GM19328 (cell line): ENCODE data around the gene ADGRL3.

Experiments used
- ATAC-seq: cut with Tn5 transposase; IDR thresholded peaks from one replicate; pipeline ENCODE4 v1.9.1; 2021; ENCODE audit warnings: mild to moderate bottlenecking, moderate library complexity; ENCODE audit not compliant: unreplicated experiment

Gene ADGRL3

GRCh38 chr4:61853041-61853440 is 652.9 kb downstream of the ADGRL3 start:
- ATAC-seq = no peak

DNA sequence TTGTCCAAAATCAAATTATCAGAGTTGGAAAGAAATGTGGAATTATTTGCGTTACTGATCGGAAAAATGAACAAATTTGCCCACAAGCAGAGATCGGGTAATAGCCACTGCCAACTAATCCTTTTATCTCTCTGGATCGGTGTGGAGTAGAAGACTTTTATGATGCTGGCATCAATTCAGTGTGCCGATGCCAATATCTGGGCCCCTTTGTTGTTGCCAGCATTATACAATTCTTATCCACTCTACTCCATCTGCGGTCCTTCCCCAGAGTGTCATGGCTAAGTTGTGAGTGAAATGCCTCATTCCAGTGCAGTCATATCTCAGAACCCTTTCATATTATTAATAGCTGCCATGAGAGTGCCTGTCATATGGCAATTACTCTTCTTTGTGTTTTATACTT is 660.2 kb downstream of the ADGRL3 start:
- no peak for ATAC-seq

DNA sequence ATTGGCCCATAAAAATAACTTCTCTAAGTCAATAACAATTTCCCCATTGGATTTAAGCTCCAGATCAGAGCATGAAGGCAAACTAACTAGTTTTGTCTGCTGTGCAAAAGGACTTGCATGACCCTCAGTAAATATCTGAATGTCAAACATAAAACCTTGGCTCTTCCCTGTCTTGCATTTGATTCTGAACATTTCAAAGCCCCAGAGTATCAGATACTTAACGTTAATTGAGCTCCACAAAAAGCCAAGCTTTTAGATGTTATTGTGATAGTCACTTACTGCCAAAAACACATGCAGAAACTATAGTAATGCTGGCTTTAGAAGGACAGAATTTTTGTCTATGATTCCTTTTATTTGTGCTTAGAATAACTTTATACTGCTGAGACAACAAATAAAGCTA is 664.2 kb downstream of the ADGRL3 start:
- no peak for ATAC-seq

DNA sequence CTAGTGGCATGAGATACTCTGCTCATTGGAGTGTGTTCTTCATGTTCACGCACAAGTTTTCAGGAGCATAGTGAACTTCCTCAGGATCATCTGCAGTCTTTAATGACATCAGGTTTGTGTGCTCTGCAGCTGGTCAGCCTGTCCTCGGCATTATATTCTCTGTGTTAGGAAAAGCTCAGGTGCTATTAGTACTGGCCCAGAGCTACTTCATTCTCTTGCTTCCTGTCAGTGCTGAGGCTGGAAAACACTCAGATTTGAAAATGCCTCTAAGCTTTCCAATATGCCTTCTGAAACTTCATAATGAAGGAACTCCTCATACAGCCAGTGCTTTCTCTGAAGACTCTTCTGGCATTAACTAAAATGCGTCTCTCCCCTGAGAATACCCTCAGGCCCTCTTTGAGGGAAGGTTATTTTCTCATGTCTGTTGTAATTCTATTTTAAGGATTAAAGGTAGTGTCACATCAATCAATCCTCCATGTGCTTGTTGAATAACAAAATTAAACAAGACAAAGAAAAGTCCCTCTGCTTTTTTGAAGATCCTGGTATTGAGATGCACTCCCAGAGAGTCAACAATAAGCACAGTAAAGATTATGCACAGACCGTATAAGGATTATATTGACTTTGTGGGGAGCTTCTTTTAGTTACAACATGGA is 666.4 kb downstream of the ADGRL3 start:
- no peak for ATAC-seq

- ATAC-seq = no peak
Measured at GRCh38 chr4:61872983-61873382, 672.9 kb downstream of the ADGRL3 start.

- no peak for ATAC-seq
Measured at GRCh38 chr4:61877266-61877665, 677.1 kb downstream of the ADGRL3 start.

GRCh38 chr4:61877893-61878292 is 677.8 kb downstream of the ADGRL3 start:
- no peak for ATAC-seq

DNA sequence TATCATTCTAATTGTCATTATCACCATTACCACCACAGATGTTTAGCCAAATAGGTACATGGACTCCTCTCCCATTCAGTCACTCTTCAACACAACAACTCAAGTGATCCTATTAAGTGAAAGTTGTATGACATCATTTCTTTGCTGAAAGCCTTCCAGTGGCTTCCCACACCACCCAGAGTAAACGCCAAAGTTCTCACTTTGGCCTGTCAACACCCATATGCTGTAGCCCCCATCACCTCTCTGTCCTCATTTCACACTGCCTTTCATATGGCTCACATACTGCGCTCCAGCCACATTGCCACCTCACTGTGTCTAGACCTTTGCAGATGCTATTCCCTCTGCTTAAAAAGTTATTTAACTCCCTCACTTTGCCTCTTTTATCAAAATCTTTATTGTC is 682.3 kb downstream of the ADGRL3 start:
- ATAC-seq = no peak

GRCh38 chr4:61886131-61886530 is 686.0 kb downstream of the ADGRL3 start:
- ATAC-seq = no peak

- ATAC-seq = no peak
Measured at GRCh38 chr4:61889117-61889516, 689.0 kb downstream of the ADGRL3 start.

GRCh38 chr4:61890321-61890720 is 690.2 kb downstream of the ADGRL3 start:
- ATAC-seq = no peak

DNA sequence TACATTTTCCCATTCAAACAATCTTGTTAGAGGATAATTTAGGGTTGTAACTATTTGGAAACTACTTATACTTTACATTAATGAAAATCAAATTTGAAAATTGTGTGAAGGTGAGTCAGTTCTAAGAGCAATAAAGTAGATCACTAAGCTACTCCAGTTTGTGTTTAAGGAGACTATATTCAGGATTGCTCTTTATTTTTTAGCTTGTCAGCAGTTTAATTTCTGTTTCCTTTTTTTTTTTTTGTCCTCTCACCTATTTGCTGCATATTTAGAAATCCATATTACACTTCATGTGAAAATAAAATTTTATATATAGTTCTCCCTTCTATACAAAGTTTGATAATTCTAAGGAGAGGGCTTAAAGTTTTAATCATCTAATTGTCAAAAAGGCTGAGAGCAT is 691.8 kb downstream of the ADGRL3 start:
- no peak for ATAC-seq

GRCh38 chr4:61896634-61897033 is 696.5 kb downstream of the ADGRL3 start:
- no peak for ATAC-seq

DNA sequence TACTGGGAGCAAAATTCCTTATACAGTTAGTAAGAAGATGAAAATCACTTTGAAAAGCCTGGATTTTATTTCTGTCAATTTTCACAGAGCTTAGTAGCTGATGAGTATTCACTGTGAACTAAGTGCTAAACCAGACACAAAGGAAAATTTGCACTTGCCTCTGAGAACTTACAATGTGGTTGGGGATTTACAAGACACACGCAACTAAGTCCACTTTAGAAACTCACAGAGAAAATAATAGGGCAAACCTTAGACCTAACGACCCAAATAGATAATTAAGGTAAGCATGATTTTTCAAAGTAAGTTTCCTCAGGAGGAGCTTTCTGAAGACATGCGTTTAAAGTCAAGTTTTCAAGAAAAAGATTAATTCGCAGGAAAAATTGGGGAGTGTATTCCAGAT is 708.9 kb downstream of the ADGRL3 start:
- no peak for ATAC-seq

- ATAC-seq = no peak
Measured at GRCh38 chr4:61911313-61911756, 711.2 kb downstream of the ADGRL3 start.

GRCh38 chr4:61913619-61914018 is 713.5 kb downstream of the ADGRL3 start:
- ATAC-seq = no peak

DNA sequence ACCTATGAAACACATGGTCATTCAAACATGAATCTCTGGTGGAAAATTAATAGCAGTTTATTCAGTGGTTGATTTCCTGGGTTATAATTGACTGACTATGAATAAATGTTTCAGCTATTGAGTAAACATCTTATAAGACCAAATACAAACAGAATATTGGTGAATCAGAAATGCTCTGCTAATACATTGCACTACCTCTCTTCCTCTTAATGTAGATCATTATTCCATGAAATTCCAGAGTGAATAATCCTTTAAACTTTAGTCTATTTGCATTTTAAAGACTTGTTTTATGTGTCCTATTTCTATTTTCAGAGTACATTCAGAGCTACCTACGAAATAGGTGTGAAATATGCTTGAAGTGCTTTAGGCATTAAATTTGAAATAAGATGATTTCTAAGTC is 715.4 kb downstream of the ADGRL3 start:
- no peak for ATAC-seq

DNA sequence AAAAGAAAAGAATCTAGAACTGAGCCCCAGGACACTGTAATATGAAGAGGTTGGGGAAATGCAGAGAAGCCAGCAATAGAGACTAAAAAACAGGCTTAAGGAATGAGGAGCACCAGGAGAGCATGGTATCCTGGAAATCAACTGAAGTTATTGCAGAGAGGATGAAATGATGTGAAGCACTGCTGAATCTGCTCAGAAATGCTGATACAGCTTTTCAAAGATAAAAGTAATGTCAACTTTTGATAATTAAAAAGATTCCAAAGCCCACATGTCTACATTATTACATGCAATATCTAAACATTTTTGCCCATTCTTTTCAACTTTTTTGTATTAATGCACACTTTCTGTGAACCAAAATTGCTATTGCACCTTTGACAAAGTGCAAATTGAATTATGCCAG is 718.4 kb downstream of the ADGRL3 start:
- no peak for ATAC-seq

DNA sequence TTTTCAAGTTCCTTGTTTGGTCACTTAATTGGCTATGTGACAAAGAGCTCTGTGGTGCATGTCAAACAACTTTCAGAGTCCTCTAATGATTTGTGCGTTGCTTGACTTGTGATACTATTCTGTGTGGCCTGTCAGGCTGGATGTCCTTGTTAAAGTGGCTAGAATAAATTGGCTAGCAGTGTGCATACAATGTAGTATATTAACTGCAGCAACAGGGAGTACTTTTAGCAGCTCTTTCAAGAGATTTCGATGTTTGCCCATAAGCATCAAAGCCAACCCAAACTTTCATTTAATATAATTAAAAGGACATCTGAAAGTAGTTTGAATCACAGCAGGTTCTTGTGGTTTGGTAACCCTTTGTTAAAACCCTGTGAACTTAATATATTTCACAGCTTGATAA is 718.9 kb downstream of the ADGRL3 start:
- ATAC-seq = no peak

DNA sequence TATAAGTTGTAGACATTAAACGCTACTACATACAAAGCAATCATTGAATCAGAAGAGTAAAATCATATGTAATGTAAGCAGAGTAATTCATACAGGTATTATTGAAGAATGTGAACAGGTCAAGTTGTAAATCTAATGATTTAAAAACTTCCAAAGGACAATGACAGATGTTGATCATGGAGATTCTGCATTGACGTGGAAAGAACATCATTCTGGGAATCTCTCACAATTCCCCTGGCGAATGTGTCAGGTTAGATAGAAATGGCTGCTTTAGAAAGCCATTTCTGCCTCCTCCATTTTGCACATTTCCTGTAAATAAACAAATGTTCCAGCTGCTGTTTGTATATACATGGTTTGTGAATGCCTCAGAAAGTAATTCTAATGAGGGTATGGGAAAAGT is 719.4 kb downstream of the ADGRL3 start:
- no peak for ATAC-seq

DNA sequence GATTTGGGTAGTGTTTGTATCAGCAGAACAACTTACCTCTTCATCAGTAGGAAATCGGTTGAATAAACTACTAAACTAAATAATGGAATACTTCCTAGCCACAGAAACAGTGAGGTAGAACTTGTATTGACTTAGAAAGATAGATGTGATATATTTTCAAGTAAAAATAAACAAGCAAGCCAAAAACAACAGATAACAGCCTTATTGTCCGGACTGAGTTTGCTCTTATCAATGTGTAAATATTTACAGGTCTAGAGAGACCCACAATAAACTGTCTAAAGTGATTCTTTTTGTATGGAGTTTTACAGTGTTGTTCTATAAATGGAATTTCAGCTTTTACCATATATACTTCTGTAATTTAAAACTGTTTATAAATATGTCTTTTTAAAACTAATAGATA is 721.8 kb downstream of the ADGRL3 start:
- ATAC-seq = no peak

DNA sequence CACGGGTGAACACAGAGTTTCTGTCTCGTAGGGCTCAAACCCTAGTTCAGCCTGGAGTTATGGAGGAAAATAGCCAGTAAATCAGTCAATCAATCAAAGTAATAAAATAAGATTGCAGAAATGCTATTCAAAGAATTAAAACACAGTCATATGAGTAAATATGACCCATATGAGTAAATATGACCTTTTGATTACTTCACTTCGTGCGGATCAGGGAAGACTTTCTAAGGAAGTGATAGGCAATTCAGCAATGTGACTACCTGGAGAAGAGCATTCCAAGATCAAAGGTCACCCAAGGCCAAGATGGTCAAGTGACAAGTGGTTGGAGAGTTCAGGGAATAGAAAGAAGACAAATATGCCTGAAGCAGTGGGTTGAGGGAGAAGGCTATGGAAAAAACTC is 722.6 kb downstream of the ADGRL3 start:
- no peak for ATAC-seq

DNA sequence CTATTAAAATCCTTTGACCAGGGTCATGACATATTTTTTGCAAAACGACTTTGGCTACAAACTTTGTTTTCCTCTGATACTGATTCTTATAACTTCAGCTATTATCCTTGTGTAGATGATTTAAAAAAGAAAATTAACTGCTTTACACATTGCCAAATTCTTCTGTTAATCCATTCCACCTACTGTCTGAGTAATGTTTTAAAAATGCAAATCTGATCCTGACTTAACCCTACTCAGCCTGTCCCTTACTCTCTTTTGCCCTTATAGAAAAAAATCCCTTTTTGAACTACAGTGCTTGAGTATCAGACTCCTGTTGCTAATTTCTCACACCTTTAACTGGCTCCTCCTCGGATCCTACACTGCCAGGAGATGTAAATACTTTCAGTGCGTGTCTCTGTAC is 723.1 kb downstream of the ADGRL3 start:
- no peak for ATAC-seq
